Lower lobe of right lung (tissue), 2 donors: ENCODE data around the gene CERS3. TPM values are rescaled to one million over a fixed set of nuclear protein-coding genes. Genes with fewer than 3 reads are reported as not detected.
A peak's percentile ranks its signal among the peaks of the same experiment; 100 is the strongest.

ENCODE experiments used
- ATAC-seq, 2 donors: fragments of 200-7000 bp; cut with Tn5 transposase; one replicate each; pipeline ENCODE4 v1.9.1; 2020 to 2022; ENCODE audit warnings: mild to moderate bottlenecking in 2 of 2, moderate library complexity in 2 of 2
- DNase-seq: peaks from one replicate; pipeline ENCODE4 v3.0.0-alpha.2; 2020
- H3K27ac ChIP-seq: fragments of 200-600 bp; one replicate; pipeline ENCODE4 v1.8.0; 2022
- H3K27me3 ChIP-seq: fragments of 200-600 bp; one replicate; pipeline ENCODE4 v1.8.0; 2022; ENCODE audit warnings: low read depth
- H3K36me3 ChIP-seq: fragments of 200-600 bp; one replicate; pipeline ENCODE4 v1.8.0; 2022; ENCODE audit warnings: mild to moderate bottlenecking
- H3K4me1 ChIP-seq: fragments of 200-600 bp; one replicate; pipeline ENCODE4 v1.8.0; 2022
- H3K4me3 ChIP-seq: fragments of 200-600 bp; one replicate; pipeline ENCODE4 v1.8.0; 2022; ENCODE audit warnings: mild to moderate bottlenecking
- H3K9me3 ChIP-seq: fragments of 200-600 bp; one replicate; pipeline ENCODE4 v1.8.0; 2022
- intact Hi-C: fragments of 100-400 bp; cut with DNase I; formaldehyde crosslinking; loops from one replicate; pipeline ENCODE4 v1.11.0; 2022
- total RNA-seq: library from RNA; stranded (reverse); fragmentation: NEBNext Ultra II Directional; extraction: Animal tissue kit (Norgen Biotek cat#: 25700); gene quantifications from one replicate; pipeline ENCODE4 v1.2.1, GENCODE V29; 2021
- TF ChIP-seq, protein P1 (sequence below): fragments of 200-600 bp; IDR thresholded peaks from one replicate; pipeline ENCODE4 v1.8.0; 2022; ENCODE audit warnings: antibody characterized with exemption, mild to moderate bottlenecking
- donor health status: DM: no; HTN: yes; CAD: no; lungs with severe emphysema.

CERS3 gene
- total RNA-seq, 1 donor from 2014 or later = not detected

- no peak for ATAC-seq
- H3K4me3 ChIP-seq = no peak overlapping the region
- H3K27me3 ChIP-seq = no peaks in the 10 kb centered on the region
- no peaks in the 10 kb centered on the region for H3K9me3 ChIP-seq
- no peak overlapping the region for H3K27ac ChIP-seq
- H3K36me3 ChIP-seq = no peaks in the 10 kb centered on the region
- peaks cover 4% of the 10 kb centered on the region for H3K4me1 ChIP-seq
- intact Hi-C loops = no loop called here
- TF ChIP-seq, protein P1, sequence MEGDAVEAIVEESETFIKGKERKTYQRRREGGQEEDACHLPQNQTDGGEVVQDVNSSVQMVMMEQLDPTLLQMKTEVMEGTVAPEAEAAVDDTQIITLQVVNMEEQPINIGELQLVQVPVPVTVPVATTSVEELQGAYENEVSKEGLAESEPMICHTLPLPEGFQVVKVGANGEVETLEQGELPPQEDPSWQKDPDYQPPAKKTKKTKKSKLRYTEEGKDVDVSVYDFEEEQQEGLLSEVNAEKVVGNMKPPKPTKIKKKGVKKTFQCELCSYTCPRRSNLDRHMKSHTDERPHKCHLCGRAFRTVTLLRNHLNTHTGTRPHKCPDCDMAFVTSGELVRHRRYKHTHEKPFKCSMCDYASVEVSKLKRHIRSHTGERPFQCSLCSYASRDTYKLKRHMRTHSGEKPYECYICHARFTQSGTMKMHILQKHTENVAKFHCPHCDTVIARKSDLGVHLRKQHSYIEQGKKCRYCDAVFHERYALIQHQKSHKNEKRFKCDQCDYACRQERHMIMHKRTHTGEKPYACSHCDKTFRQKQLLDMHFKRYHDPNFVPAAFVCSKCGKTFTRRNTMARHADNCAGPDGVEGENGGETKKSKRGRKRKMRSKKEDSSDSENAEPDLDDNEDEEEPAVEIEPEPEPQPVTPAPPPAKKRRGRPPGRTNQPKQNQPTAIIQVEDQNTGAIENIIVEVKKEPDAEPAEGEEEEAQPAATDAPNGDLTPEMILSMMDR = no peak
- no peak for DNase-seq
Observed at GRCh38 chr15:100521907-100522306, 6.8 kb downstream of the CERS3 start.

DNA sequence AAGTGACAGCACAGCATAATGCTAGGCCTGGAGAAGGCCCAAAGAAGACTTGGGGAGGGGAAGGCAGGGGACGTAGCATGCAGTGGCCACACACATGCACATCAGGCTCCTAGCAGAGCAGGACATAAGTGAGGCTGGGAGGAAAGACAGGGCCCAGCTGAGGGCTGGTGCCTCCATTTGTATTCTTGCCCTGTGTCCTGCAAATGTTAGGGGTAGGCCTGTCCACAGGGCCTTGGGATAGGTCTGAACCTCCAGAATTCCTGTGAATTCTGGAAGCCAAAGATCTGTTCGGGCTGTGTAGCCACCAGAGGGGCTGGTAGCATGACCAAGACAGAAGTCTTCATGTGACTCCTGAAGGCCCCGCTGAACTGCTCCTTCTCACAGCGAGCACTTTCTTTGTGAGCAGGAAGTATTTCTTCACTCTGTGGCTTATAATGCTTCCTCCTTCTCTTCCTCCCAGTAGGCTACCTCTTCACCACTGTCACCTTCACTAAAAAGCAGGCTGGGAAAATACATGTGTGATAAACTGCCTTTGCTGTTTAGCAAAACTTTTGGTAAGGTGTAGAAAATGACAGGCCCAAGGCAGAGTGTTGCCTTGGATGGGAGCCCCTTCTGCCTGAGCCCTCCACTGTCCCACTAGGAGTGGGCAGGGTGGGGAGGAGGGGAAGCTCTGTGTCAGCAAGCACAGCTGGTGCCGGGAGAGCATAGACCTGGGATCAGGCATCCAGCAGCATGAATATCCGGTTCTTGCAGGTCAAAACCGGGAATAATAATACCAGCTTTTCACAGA, 8.4 kb downstream of the CERS3 start:
- Histone ChIP-seq H3K4me1 (peaks cover 5% of the 10 kb centered on the region), H3K36me3 (no peaks in the 10 kb centered on the region), H3K4me3 (no peak overlapping the region), H3K9me3 (no peaks in the 10 kb centered on the region), H3K27me3 (no peaks in the 10 kb centered on the region), H3K27ac (no peak overlapping the region)
- DNase-seq (no peak), ATAC-seq (peak; percentile 68 to 75)
- TF ChIP-seq, protein P1 = no peak
- intact Hi-C loops = no loop called here

- ATAC-seq (no peak), DNase-seq (no peak)
- Histone ChIP-seq H3K27ac (no peak overlapping the region), H3K4me3 (no peak overlapping the region), H3K36me3 (no peaks in the 10 kb centered on the region), H3K27me3 (no peaks in the 10 kb centered on the region), H3K9me3 (no peaks in the 10 kb centered on the region), H3K4me1 (peaks cover 5% of the 10 kb centered on the region)
- TF ChIP-seq, protein P1 = no peak
- intact Hi-C loops = no loop called here
Observed at GRCh38 chr15:100517846-100518245, 10.9 kb downstream of the CERS3 start.

- Histone ChIP-seq H3K27ac (no peak overlapping the region), H3K4me3 (no peak overlapping the region), H3K4me1 (peaks cover 5% of the 10 kb centered on the region), H3K36me3 (no peaks in the 10 kb centered on the region), H3K9me3 (no peaks in the 10 kb centered on the region), H3K27me3 (no peaks in the 10 kb centered on the region)
- DNase-seq (no peak), ATAC-seq (peak; percentile 37 to 52)
- TF ChIP-seq, protein P1 = no peak
- intact Hi-C loops = no loop called here
Observed at GRCh38 chr15:100516643-100517512, 11.9 kb downstream of the CERS3 start.

GRCh38 chr15:100515758-100516157, 13.0 kb downstream of the CERS3 start:
- no peaks in the 10 kb centered on the region for H3K36me3 ChIP-seq
- no peak overlapping the region for H3K4me3 ChIP-seq
- TF ChIP-seq, protein P1 = no peak
- DNase-seq (no peak), ATAC-seq (no peak)
- no peak overlapping the region for H3K27ac ChIP-seq
- intact Hi-C loops = no loop called here
- peaks cover 5% of the 10 kb centered on the region for H3K4me1 ChIP-seq
- H3K27me3 ChIP-seq = no peaks in the 10 kb centered on the region
- H3K9me3 ChIP-seq = no peaks in the 10 kb centered on the region
